K562 (cell line): ENCODE results near the gene PARD3B.

Experiments
- MAFK ChIP-seq: IDR thresholded peaks from 2 replicates; pipeline ENCODE4 v1.6.1; 2011; ENCODE audit warnings: low read length, improper control_type of control experiment
- MYC ChIP-seq, 2 experiments: fragments of 250-450 bp in 1 of 2; sonication (Bioruptor Pico) in 1 of 2; IDR thresholded peaks; 2 replicates each; pipeline versions ENCODE4 v1.5.1 to v1.6.1; 2012 to 2021; ENCODE audit warnings: low read depth in 2 of 2, borderline replicate concordance in 1 of 2, improper control_type of control experiment in 1 of 2, low read length in 1 of 2, mild to moderate bottlenecking in 1 of 2, moderate library complexity in 1 of 2
- NFE2L1 ChIP-seq: fragments of 450-650 bp; IDR thresholded peaks from 2 replicates; pipeline ENCODE4 v1.6.1; 2016; ENCODE audit warnings: missing genetic modification characterization, low read depth, mild to moderate bottlenecking, missing compliant biosample characterization, moderate library complexity, borderline replicate concordance
- ZNF146 ChIP-seq: IDR thresholded peaks from one replicate; pipeline ENCODE4 v1.6.1; 2018; ENCODE audit warnings: missing compliant biosample characterization; ENCODE audit not compliant: unreplicated experiment
- ZNF253 ChIP-seq: fragments of 250-450 bp; sonication (Bioruptor Pico); conservative IDR thresholded peaks from 2 replicates; pipeline ENCODE4 v1.6.1; 2021; ENCODE audit warnings: mild to moderate bottlenecking
- ZNF282 ChIP-seq: sonication (generic); formaldehyde crosslinking; IDR thresholded peaks from 2 replicates; pipeline ENCODE4 v1.8.1; 2023; ENCODE audit warnings: missing genetic modification reagents
- TF ChIP-seq, protein P1 (sequence below), 3 experiments: IDR thresholded peaks in 2 of 3; conservative IDR thresholded peaks in 1 of 3; 2 replicates each; pipeline ENCODE4 v1.5.1; 2011 to 2012; ENCODE audit warnings: low read length in 3 of 3, mild to moderate bottlenecking in 3 of 3, control low read depth in 2 of 3, improper control_type of control experiment in 1 of 3, inconsistent platforms in 1 of 3, low read depth in 1 of 3, mixed read lengths in 1 of 3, moderate library complexity in 1 of 3; ENCODE audit not compliant: insufficient read depth in 2 of 3

DNA sequence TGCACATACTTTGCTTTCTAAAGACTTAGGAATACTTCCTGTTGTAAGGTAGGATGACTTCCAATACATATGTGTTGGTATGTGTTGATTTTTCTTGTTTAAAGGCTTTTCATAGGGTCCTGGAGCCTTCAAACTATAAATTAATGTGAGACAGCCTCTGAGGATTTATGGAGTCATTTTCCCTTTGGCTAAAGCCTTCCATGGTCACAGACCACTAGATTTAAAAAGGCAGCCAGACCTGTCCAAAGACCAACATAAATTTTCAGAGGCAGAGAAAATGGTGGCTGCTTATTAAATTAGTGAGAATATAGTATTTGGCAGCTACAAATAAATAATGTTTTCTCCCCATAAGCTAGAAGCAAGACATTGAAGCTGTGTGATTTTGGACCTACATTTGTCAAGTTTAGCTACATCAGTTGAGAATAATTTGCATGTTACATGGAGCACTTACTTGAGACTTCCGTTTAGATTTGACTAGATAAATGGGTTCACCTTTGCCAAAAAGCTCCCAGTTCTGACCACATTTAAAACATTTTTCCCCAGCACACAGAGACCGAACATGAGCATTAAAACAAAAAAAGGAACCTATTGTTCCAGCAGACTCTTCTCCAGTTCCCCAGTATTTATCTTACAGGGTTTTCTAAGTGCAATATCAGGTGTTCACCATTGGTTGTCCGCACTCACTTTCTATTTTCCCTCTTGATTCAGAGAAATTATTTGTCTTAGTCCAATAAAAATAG lies 402.9 kb downstream of the PARD3B start:
- TF ChIP-seq ZNF282 (CRISPR knock-in tag) (no peak), ZNF146 (no peak), MYC (IDR thresholded peaks at IDR 0.05; ENCODE audit: low read depth, low read length) (no peak), MYC (CRISPR knock-in tag; IDR thresholded peaks at IDR 0.05; ENCODE audit: borderline replicate concordance, low read depth) (no peak), ZNF253 (CRISPR knock-in tag) (no peak), MAFK (no peak), NFE2L1 (no peak)
- TF ChIP-seq, protein P1, sequence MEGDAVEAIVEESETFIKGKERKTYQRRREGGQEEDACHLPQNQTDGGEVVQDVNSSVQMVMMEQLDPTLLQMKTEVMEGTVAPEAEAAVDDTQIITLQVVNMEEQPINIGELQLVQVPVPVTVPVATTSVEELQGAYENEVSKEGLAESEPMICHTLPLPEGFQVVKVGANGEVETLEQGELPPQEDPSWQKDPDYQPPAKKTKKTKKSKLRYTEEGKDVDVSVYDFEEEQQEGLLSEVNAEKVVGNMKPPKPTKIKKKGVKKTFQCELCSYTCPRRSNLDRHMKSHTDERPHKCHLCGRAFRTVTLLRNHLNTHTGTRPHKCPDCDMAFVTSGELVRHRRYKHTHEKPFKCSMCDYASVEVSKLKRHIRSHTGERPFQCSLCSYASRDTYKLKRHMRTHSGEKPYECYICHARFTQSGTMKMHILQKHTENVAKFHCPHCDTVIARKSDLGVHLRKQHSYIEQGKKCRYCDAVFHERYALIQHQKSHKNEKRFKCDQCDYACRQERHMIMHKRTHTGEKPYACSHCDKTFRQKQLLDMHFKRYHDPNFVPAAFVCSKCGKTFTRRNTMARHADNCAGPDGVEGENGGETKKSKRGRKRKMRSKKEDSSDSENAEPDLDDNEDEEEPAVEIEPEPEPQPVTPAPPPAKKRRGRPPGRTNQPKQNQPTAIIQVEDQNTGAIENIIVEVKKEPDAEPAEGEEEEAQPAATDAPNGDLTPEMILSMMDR (IDR thresholded peaks at IDR 0.05 in 2 of 3, conservative IDR thresholded peaks at IDR 0.05 in 1 of 3; ENCODE audit: insufficient read depth in 2 of 3, low read depth in 1 of 3, low read length in 3 of 3): no peak
